ENCODE measurements around the gene MOV10L1. TPM values are rescaled to one million over a fixed set of nuclear protein-coding genes. Genes with fewer than 3 reads are reported as not detected.

The MOV10L1 gene
- total RNA-seq, 2 donors from 2014 or later: 0.36 to 18.9 TPM

- H3K36me3 ChIP-seq: peaks cover 5 to 11% of the 10 kb centered on the region in 2 donors
- intact Hi-C loops (cut with DNase I): no loop called here
- H3K27me3 ChIP-seq (replicated peaks; ENCODE audit: insufficient read depth): no peaks in the 10 kb centered on the region
- no peak for DNase-seq (ENCODE audit: low spot score)
- H3K9me3 ChIP-seq: no peaks in the 10 kb centered on the region
- 94% methylated on average over 43 of the region's 44 CpGs for WGBS
- no peak overlapping the region for H3K27ac ChIP-seq
- H3K4me1 ChIP-seq (replicated peaks): peaks cover 9% of the 10 kb centered on the region
- TF ChIP-seq CTCF (IDR thresholded peaks at IDR 0.05) (no peak), POLR2AphosphoS5 (IDR thresholded peaks at IDR 0.05) (no peak), POLR2A (IDR thresholded peaks at IDR 0.05) (no peak)
- no peak overlapping the region for H3K4me3 ChIP-seq
Observed at GRCh38 chr22:50194037-50194805, 104.4 kb downstream of the MOV10L1 start.

GRCh38 chr22:50196256-50196655 lies 106.5 kb downstream of the MOV10L1 start:
- TF ChIP-seq CTCF (IDR thresholded peaks at IDR 0.05) (no peak), POLR2A (IDR thresholded peaks at IDR 0.05) (no peak), POLR2AphosphoS5 (IDR thresholded peaks at IDR 0.05) (no peak)
- Histone ChIP-seq H3K4me1 (replicated peaks) (peaks cover 5% of the 10 kb centered on the region), H3K27me3 (replicated peaks; ENCODE audit: insufficient read depth) (no peaks in the 10 kb centered on the region), H3K4me3 (no peak overlapping the region), H3K27ac (no peak overlapping the region), H3K9me3 (no peaks in the 10 kb centered on the region), H3K36me3 (peaks cover 5 to 11% of the 10 kb centered on the region in 2 donors)
- no peak for DNase-seq (ENCODE audit: low spot score)
- WGBS: 88% methylated on average over 18 of the region's 18 CpGs
- intact Hi-C loops (cut with DNase I): no loop called here

DNA sequence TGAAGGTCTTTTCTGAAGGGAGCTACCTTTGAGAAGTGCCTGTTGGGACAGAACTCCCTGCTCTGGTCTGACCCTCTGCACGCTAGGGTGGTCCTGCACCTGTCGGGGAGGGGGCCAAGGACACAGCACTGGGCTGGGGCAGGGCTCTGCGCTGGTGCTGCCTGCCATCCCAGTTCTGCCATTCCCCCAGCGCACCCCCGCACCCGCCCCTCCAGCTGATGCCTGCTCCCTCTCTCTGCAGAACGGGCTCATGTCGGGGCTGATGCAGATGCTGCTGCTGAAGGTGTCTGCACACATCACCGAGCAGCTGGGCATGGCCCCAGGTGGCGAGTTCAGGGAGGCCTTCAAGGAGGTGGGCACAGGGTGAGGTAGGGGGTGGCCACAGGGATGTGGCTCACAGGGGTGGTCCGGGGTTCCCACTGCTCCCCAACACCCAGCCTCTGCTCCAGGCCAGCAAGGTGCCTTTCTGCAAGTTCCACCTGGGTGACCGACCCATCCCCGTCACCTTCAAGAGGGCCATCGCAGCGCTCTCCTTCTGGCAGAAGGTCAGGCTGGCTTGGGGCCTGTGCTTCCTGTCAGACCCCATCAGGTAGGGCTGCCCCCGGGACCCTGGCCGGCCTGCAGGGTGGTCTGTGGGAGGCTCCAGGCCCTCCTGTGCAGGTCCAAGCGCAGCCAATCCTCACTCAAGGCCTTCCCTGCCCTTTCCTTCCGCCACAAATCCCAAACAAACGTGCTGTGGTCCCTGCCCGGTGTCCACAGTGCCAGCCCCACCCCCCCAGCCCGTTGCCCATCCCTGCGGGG lies 107.4 kb downstream of the MOV10L1 start:
- Histone ChIP-seq H3K4me3 (no peak overlapping the region), H3K27me3 (replicated peaks; ENCODE audit: insufficient read depth) (no peaks in the 10 kb centered on the region), H3K27ac (no peak overlapping the region), H3K9me3 (no peaks in the 10 kb centered on the region), H3K36me3 (peaks cover 5 to 11% of the 10 kb centered on the region in 2 donors), H3K4me1 (replicated peaks) (peaks cover 5% of the 10 kb centered on the region)
- intact Hi-C loops (cut with DNase I): no loop called here
- 85% methylated on average over 21 of the region's 23 CpGs for WGBS
- DNase-seq (ENCODE audit: low spot score): no peak
- TF ChIP-seq POLR2A (IDR thresholded peaks at IDR 0.05) (no peak), POLR2AphosphoS5 (IDR thresholded peaks at IDR 0.05) (no peak), CTCF (IDR thresholded peaks at IDR 0.05) (no peak)

GRCh38 chr22:50197856-50198623 lies 108.2 kb downstream of the MOV10L1 start:
- no peaks in the 10 kb centered on the region for H3K27me3 ChIP-seq (replicated peaks; ENCODE audit: insufficient read depth)
- 92% methylated on average over 56 of the region's 61 CpGs for WGBS
- intact Hi-C loops (cut with DNase I): no loop called here
- no peak for DNase-seq (ENCODE audit: low spot score)
- H3K4me1 ChIP-seq (replicated peaks): peaks cover 5% of the 10 kb centered on the region
- no peak overlapping the region for H3K4me3 ChIP-seq
- TF ChIP-seq POLR2AphosphoS5 (IDR thresholded peaks at IDR 0.05) (no peak), POLR2A (IDR thresholded peaks at IDR 0.05) (no peak), CTCF (IDR thresholded peaks at IDR 0.05) (no peak)
- no peaks in the 10 kb centered on the region for H3K9me3 ChIP-seq
- H3K36me3 ChIP-seq: peaks cover 5 to 11% of the 10 kb centered on the region in 2 donors
- no peak overlapping the region for H3K27ac ChIP-seq
